NB4 (cell line): ENCODE data around the gene TMEM38B.

Source experiments
- TF ChIP-seq, protein P1 (sequence below): IDR thresholded peaks from one replicate; pipeline ENCODE4 v1.5.1; 2012; ENCODE audit warnings: low read depth, low read length
- TF ChIP-seq, protein P2 (sequence below): IDR thresholded peaks from 2 replicates; pipeline ENCODE4 v1.6.1; 2011; ENCODE audit warnings: low read depth, low read length

GRCh38 chr9:105700668-105701067 lies 6.3 kb downstream of the TMEM38B start:
- TF ChIP-seq, protein P1, sequence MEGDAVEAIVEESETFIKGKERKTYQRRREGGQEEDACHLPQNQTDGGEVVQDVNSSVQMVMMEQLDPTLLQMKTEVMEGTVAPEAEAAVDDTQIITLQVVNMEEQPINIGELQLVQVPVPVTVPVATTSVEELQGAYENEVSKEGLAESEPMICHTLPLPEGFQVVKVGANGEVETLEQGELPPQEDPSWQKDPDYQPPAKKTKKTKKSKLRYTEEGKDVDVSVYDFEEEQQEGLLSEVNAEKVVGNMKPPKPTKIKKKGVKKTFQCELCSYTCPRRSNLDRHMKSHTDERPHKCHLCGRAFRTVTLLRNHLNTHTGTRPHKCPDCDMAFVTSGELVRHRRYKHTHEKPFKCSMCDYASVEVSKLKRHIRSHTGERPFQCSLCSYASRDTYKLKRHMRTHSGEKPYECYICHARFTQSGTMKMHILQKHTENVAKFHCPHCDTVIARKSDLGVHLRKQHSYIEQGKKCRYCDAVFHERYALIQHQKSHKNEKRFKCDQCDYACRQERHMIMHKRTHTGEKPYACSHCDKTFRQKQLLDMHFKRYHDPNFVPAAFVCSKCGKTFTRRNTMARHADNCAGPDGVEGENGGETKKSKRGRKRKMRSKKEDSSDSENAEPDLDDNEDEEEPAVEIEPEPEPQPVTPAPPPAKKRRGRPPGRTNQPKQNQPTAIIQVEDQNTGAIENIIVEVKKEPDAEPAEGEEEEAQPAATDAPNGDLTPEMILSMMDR: no peak
- TF ChIP-seq, protein P2, sequence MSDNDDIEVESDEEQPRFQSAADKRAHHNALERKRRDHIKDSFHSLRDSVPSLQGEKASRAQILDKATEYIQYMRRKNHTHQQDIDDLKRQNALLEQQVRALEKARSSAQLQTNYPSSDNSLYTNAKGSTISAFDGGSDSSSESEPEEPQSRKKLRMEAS: no peak
